KMS-11 (cell line): Measurements from ENCODE around the gene CCNT2.
A peak's percentile ranks its signal among the peaks of the same experiment; 100 is the strongest.

ENCODE experiments used
- H2AFZ ChIP-seq: fragments of 200-600 bp; sonication (generic); 2 replicates; pipeline ENCODE4 v1.6.1; 2016; ENCODE audit warnings: antibody characterized with exemption, mixed run types, low read depth
- H3K27ac ChIP-seq: fragments of 200-600 bp; sonication (generic); 2 replicates; pipeline ENCODE4 v1.6.1; 2016; ENCODE audit warnings: mild to moderate bottlenecking, mixed run types
- H3K27me3 ChIP-seq: fragments of 200-600 bp; sonication (generic); 2 replicates; pipeline ENCODE4 v1.6.1; 2017; ENCODE audit warnings: mild to moderate bottlenecking, low read depth, mixed run types, moderate library complexity; ENCODE audit not compliant: insufficient read depth
- H3K36me3 ChIP-seq: fragments of 200-600 bp; sonication (generic); 2 replicates; pipeline ENCODE4 v1.6.1; 2017; ENCODE audit warnings: mild to moderate bottlenecking, mixed run types; ENCODE audit not compliant: insufficient read depth
- H3K4me1 ChIP-seq: fragments of 200-600 bp; sonication (generic); 2 replicates; pipeline ENCODE4 v1.6.1; 2016; ENCODE audit warnings: mild to moderate bottlenecking, low read depth, mixed run types; ENCODE audit not compliant: poor library complexity, severe bottlenecking
- H3K4me2 ChIP-seq: fragments of 200-600 bp; sonication (generic); 2 replicates; pipeline ENCODE4 v1.7.0; 2016; ENCODE audit warnings: mild to moderate bottlenecking, mixed run types
- H3K4me3 ChIP-seq: fragments of 200-600 bp; sonication (generic); IDR thresholded peaks from 2 replicates; pipeline ENCODE4 v1.6.1; 2017; ENCODE audit warnings: low read depth, low read length, mixed read lengths; ENCODE audit not compliant: insufficient read depth
- H3K79me2 ChIP-seq: fragments of 200-600 bp; sonication (generic); 2 replicates; pipeline ENCODE4 v1.6.1; 2016; ENCODE audit warnings: low read depth, mixed run types; ENCODE audit not compliant: insufficient read depth
- H3K9ac ChIP-seq: fragments of 200-600 bp; sonication (generic); 2 replicates; pipeline ENCODE4 v1.6.1; 2016; ENCODE audit warnings: mild to moderate bottlenecking, mixed run types
- H4K20me1 ChIP-seq: fragments of 200-600 bp; sonication (generic); 2 replicates; pipeline ENCODE4 v1.6.1; 2016; ENCODE audit warnings: mild to moderate bottlenecking, mixed run types; ENCODE audit not compliant: insufficient read depth
- CTCF ChIP-seq: fragments of 200-600 bp; sonication (generic); conservative IDR thresholded peaks from 2 replicates; pipeline ENCODE4 v1.6.1; 2017; ENCODE audit warnings: low read depth, mild to moderate bottlenecking, antibody characterized with exemption, low read length, moderate library complexity, mixed read lengths

The CCNT2 gene

DNA sequence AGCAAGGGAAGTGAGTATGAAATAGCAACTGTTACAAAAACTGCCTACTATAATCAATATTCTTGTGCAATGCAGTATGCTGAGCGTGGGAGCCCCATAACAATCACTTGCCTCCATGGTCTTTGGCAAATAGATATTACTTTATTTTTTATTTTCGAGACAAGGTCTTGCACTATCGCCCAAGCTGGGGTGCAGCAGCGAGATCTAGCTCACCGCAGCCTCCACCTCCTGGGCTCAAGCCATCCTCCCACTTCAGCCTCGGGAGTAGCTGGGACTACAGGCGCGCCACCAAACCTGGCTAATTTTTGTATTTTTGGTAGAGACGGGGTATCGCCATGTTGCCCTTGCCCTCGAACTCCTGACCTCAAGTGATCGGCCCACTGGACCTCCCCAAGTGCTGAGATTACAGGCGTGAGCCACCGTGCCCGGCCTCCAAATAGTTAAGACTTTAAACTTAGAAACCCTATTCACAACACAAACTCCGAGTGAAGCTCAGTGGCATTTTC is 1.2 kb upstream of the CCNT2 start:
- TF ChIP-seq CTCF = no peak
- peak overlapping the region; percentile 53 for H3K4me3 ChIP-seq
- H3K36me3 ChIP-seq = no peaks in the 10 kb centered on the region
- peak overlapping the region; percentile 62 for H3K9ac ChIP-seq
- H2AFZ ChIP-seq = peak overlapping the region; percentile 85
- H3K79me2 ChIP-seq = peaks cover 38% of the 10 kb centered on the region
- H3K27ac ChIP-seq = peak overlapping the region; percentile 84
- H4K20me1 ChIP-seq = peaks cover 3% of the 10 kb centered on the region; the same call in 1 of the 2 replicates
- peaks cover 24% of the 10 kb centered on the region for H3K4me1 ChIP-seq
- peak overlapping the region; percentile 51 for H3K4me2 ChIP-seq
- no peaks in the 10 kb centered on the region for H3K27me3 ChIP-seq

DNA sequence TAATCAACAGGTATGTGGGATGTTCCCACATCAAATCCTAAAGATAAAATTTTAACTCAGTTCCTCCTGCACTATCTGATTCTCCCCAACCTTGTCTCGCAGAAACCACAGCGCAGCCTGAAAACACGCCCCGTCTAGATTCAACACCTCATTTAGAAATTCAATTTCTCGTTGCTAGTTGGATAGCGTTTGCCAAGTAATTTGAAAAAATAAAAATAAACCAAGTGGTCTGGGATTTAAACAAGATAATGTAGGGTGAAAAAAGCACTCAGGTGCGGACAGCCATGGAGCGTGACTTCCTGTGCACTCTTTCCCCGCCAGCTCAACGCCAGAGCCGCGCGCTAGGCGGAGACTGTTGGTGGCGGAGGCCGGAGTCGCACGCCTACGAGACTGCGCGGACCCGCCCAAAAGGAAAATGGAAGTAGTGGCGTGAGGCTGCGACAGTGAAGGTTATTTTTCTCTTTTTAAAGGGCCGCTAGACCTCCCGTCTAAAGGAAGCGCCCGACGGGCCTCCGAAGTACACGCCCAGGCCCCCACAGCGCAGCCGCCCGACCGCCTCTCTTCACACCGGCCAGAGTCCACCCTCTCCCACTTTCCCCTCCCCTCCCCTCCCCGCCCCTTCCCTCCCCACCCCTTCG is 615 bp upstream of the CCNT2 start:
- peaks cover 3% of the 10 kb centered on the region; the same call in 1 of the 2 replicates for H4K20me1 ChIP-seq
- no peaks in the 10 kb centered on the region for H3K36me3 ChIP-seq
- peaks cover 28% of the 10 kb centered on the region for H3K4me1 ChIP-seq
- H3K27me3 ChIP-seq = no peaks in the 10 kb centered on the region
- H3K79me2 ChIP-seq = peaks cover 44% of the 10 kb centered on the region
- H3K4me2 ChIP-seq = peak overlapping the region; percentile 51
- H2AFZ ChIP-seq = peak overlapping the region; percentile 85
- H3K27ac ChIP-seq = peak overlapping the region; percentile 84
- TF ChIP-seq CTCF = no peak
- H3K4me3 ChIP-seq = peak overlapping the region; percentile 53
- H3K9ac ChIP-seq = peak overlapping the region; percentile 62

DNA sequence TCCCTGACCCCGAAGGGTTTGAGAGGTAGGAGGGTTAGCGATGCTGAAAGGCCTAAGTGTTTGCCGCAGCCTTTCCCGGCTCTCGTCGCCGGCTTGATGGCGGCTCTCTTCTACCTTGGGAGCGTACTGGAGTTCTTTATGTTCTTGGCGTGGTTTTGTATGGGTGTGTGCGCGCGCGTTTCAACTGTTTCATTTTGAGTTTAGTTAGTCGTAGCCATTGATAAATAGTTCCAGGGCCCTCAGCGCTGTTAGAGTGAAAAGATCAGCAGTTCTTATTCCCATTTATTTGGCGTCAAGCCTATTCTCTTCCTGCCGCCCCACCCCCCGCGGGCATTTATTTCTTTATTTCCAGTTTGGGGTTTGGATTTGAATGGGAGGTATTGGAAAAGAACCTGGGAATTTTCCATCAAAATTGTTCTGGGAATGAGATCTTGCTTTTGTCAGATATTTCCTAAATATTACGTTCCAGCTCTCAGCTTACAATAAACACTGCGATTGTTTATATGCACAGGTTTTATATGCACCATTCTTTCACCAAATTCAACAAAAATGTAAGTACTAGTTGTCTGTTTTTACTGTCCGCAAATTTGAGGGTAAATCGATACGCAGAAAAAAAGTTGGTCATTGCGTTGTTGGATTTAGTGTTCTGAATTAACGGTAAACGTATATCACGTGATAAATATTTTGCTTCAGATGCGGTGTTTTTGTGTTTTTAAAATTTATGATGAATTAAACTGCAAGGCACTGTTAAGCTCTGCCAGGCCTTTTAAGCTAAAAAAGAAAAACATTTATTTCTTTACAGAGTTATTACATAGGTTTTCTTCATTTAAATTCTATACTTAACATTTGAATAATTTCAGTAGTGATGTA is 954 bp downstream of the CCNT2 start:
- no peaks in the 10 kb centered on the region for H3K27me3 ChIP-seq
- H3K27ac ChIP-seq = peak overlapping the region; percentile 92
- no peaks in the 10 kb centered on the region for H3K36me3 ChIP-seq
- peak overlapping the region; percentile 90 for H3K4me2 ChIP-seq
- H3K4me1 ChIP-seq = peaks cover 28% of the 10 kb centered on the region
- H3K79me2 ChIP-seq = peaks cover 58% of the 10 kb centered on the region
- H3K4me3 ChIP-seq = peak overlapping the region; percentile 25
- H3K9ac ChIP-seq = peak overlapping the region; percentile 96
- TF ChIP-seq CTCF = no peak
- H4K20me1 ChIP-seq = peaks cover 3% of the 10 kb centered on the region; the same call in 1 of the 2 replicates
- H2AFZ ChIP-seq = peak overlapping the region; percentile 34; the same call in 1 of the 2 replicates

- Histone ChIP-seq H3K27ac (no peak overlapping the region), H3K79me2 (peaks cover 88% of the 10 kb centered on the region), H2AFZ (no peak overlapping the region), H3K27me3 (no peaks in the 10 kb centered on the region), H4K20me1 (peaks cover 18% of the 10 kb centered on the region), H3K4me3 (no peak overlapping the region), H3K4me1 (peaks cover 43% of the 10 kb centered on the region), H3K36me3 (no peaks in the 10 kb centered on the region), H3K4me2 (no peak overlapping the region), H3K9ac (no peak overlapping the region)
- no peak for TF ChIP-seq CTCF
These were observed 6.3 kb downstream of the CCNT2 start for GRCh38 chr2:134924912-134925311.
